Upper lobe of left lung (tissue), 6 donors: ENCODE results near the gene EEF1A2. TPM values are rescaled to one million over a fixed set of nuclear protein-coding genes. Genes with fewer than 3 reads are reported as not detected.

ENCODE experiments used
- ATAC-seq, 2 donors: fragments of 200-7000 bp; cut with Tn5 transposase; one replicate each; pipeline ENCODE4 v1.9.1; 2022; ENCODE audit warnings: mild to moderate bottlenecking in 2 of 2, moderate library complexity in 2 of 2; ENCODE audit not compliant: low FRiP score in 2 of 2
- DNase-seq, 2 donors: peaks; one replicate each; pipeline ENCODE4 v3.0.0-alpha.2; 2019 to 2020
- H3K27ac ChIP-seq, 4 donors: fragments of 200-600 bp; sonication (generic); one replicate each; pipeline ENCODE4 v1.5.1; 2016 to 2019
- H3K27me3 ChIP-seq, 4 donors: fragments of 200-600 bp; sonication (generic); one replicate each; pipeline ENCODE4 v1.5.1; 2017 to 2019
- H3K36me3 ChIP-seq, 4 donors: fragments of 200-600 bp; sonication (generic); one replicate each; pipeline ENCODE4 v1.5.1; 2016 to 2019
- H3K4me1 ChIP-seq, 4 donors: fragments of 200-600 bp; sonication (generic); one replicate each; pipeline ENCODE4 v1.5.1; 2018 to 2019
- H3K4me3 ChIP-seq, 4 donors: fragments of 200-600 bp; sonication (generic); one replicate each; pipeline ENCODE4 v1.5.1; 2017 to 2019; ENCODE audit warnings: mild to moderate bottlenecking in 2 of 4, moderate library complexity in 1 of 4
- H3K9me3 ChIP-seq, 4 donors: fragments of 200-600 bp; sonication (generic); one replicate each; pipeline ENCODE4 v1.5.1; 2018 to 2019
- CTCF ChIP-seq, 6 experiments: fragments of 450-650 bp in 4 of 6; fragments of 200-600 bp in 2 of 6; sonication (generic) in 2 of 6; IDR thresholded peaks; one replicate each; pipeline ENCODE4 v1.5.1; 2016 to 2019; ENCODE audit warnings: antibody characterized with exemption in 6 of 6
- EP300 ChIP-seq, 4 donors: sonication (generic); formaldehyde crosslinking; IDR thresholded peaks; one replicate each; pipeline ENCODE4 v1.5.1; 2017; ENCODE audit warnings: antibody characterized with exemption in 4 of 4, control low read depth in 2 of 4
- POLR2A ChIP-seq, 4 donors: fragments of 450-650 bp; IDR thresholded peaks; one replicate each; pipeline ENCODE4 v1.5.1; 2016 to 2017; ENCODE audit warnings: antibody characterized with exemption in 4 of 4, mild to moderate bottlenecking in 2 of 4
- POLR2AphosphoS5 ChIP-seq, 2 donors: sonication (generic); formaldehyde crosslinking; IDR thresholded peaks; one replicate each; pipeline ENCODE4 v1.5.1; 2017; ENCODE audit warnings: antibody characterized with exemption in 2 of 2
- WGBS, 2 donors: methylation state at CpG; one replicate each; pipeline ENCODE4 v1.1.5; 2017 to 2018; 5-methylcytosine and 5-hydroxymethylcytosine counted together
- total RNA-seq, 6 donors: library from RNA; depleted of rRNA in 4 of 6; stranded (reverse); fragments of >200 nt in 4 of 6; gene quantifications; one replicate each; pipeline versions ENCODE4 v1.1.0 to v1.2.1, GENCODE V29; 2016 to 2021
- donor health status: DM: no; HTN: no; CAD: no; lungs with moderate emphysema.
- donor health status: DM: no; HTN: yes; CAD: no; lungs with severe emphysema.

Gene EEF1A2
- total RNA-seq, 6 donors from 2014 or later, result 0.61 to 1.6 (median 1.1) TPM; not detected in 2

- DNase-seq, result peak in 1 of 2 donors; percentile 65
- no peak for ATAC-seq
- no peaks in the 10 kb centered on the region for H3K36me3 ChIP-seq
- H3K4me1 ChIP-seq, result peaks cover 10 to 13% (median 12%) of the 10 kb centered on the region in 4 donors
- H3K4me3 ChIP-seq, result no peak overlapping the region
- no peaks in the 10 kb centered on the region for H3K9me3 ChIP-seq
- WGBS, 2 donors, result 77 to 86% methylated on average over 2 to 21 of the region's 22 CpGs
- peaks cover 0 to 36% (median 17%) of the 10 kb centered on the region in 4 donors for H3K27me3 ChIP-seq
- no peak overlapping the region for H3K27ac ChIP-seq
- TF ChIP-seq CTCF (IDR thresholded peaks at IDR 0.05) (no peak), POLR2AphosphoS5 (IDR thresholded peaks at IDR 0.05) (no peak), POLR2A (IDR thresholded peaks at IDR 0.05) (no peak), EP300 (IDR thresholded peaks at IDR 0.05) (no peak)
Measured at GRCh38 chr20:63469019-63469712, 29.7 kb downstream of the EEF1A2 start.

GRCh38 chr20:63468421-63468820 lies 30.5 kb downstream of the EEF1A2 start:
- Histone ChIP-seq H3K4me3 (no peak overlapping the region), H3K27me3 (peaks cover 0 to 28% (median 15%) of the 10 kb centered on the region in 4 donors), H3K4me1 (peaks cover 10 to 13% (median 12%) of the 10 kb centered on the region in 4 donors), H3K9me3 (no peaks in the 10 kb centered on the region), H3K27ac (no peak overlapping the region), H3K36me3 (no peaks in the 10 kb centered on the region)
- DNase-seq (peak in 1 of 2 donors; percentile 64), ATAC-seq (no peak)
- 78 to 83% methylated on average over 8 of the region's 12 CpGs for WGBS, 2 donors
- TF ChIP-seq POLR2A (IDR thresholded peaks at IDR 0.05) (no peak), POLR2AphosphoS5 (IDR thresholded peaks at IDR 0.05) (no peak), CTCF (IDR thresholded peaks at IDR 0.05) (no peak), EP300 (IDR thresholded peaks at IDR 0.05) (no peak)

- Histone ChIP-seq H3K4me3 (no peak overlapping the region), H3K9me3 (no peaks in the 10 kb centered on the region), H3K36me3 (no peaks in the 10 kb centered on the region), H3K4me1 (peaks cover 10 to 12% (median 11%) of the 10 kb centered on the region in 4 donors), H3K27me3 (peaks cover 0 to 31% (median 12%) of the 10 kb centered on the region in 4 donors), H3K27ac (no peak overlapping the region)
- WGBS, 2 donors, result 70 to 76% methylated on average over 12 to 19 of the region's 19 CpGs
- DNase-seq (peak in 1 of 2 donors; percentile 23), ATAC-seq (no peak)
- TF ChIP-seq POLR2A (IDR thresholded peaks at IDR 0.05) (no peak), POLR2AphosphoS5 (IDR thresholded peaks at IDR 0.05) (no peak), CTCF (IDR thresholded peaks at IDR 0.05) (no peak), EP300 (IDR thresholded peaks at IDR 0.05) (no peak)
Measured at GRCh38 chr20:63467294-63468083, 31.4 kb downstream of the EEF1A2 start.

GRCh38 chr20:63466861-63467260 lies 32.0 kb downstream of the EEF1A2 start:
- TF ChIP-seq EP300 (IDR thresholded peaks at IDR 0.05) (no peak), POLR2AphosphoS5 (IDR thresholded peaks at IDR 0.05) (no peak), CTCF (IDR thresholded peaks at IDR 0.05) (no peak), POLR2A (IDR thresholded peaks at IDR 0.05) (no peak)
- peak in 1 of 2 donors; percentile 59 for DNase-seq
- H3K4me1 ChIP-seq, result peaks cover 5 to 8% (median 6%) of the 10 kb centered on the region in 4 donors
- peaks cover 0 to 26% (median 10%) of the 10 kb centered on the region in 4 donors for H3K27me3 ChIP-seq
- ATAC-seq, result no peak
- no peak overlapping the region for H3K27ac ChIP-seq
- no peaks in the 10 kb centered on the region for H3K36me3 ChIP-seq
- WGBS, 2 donors, result 70 to 86% methylated on average over 2 to 17 of the region's 17 CpGs
- H3K4me3 ChIP-seq, result no peak overlapping the region
- no peaks in the 10 kb centered on the region for H3K9me3 ChIP-seq
